GM23248 (cell line): ENCODE data around the gene PRSS2. TPM values are rescaled to one million over a fixed set of nuclear protein-coding genes. Genes with fewer than 3 reads are reported as not detected.
"Not testable (repeated sequence)": the region's sequence is repeated elsewhere in the genome, so short reads cannot be mapped to it uniquely, and the experiment has no call there.

Experiments
- DNase-seq: peaks from one replicate; pipeline ENCODE4 v3.0.0-alpha.2; 2015
- H2AFZ ChIP-seq: fragments of 200-600 bp; sonication (generic); 2 replicates; pipeline ENCODE4 v1.6.1; 2016; ENCODE audit warnings: antibody characterized with exemption
- H3F3A ChIP-seq: fragments of 200-600 bp; sonication (generic); 2 replicates; pipeline ENCODE4 v1.6.1; 2016; ENCODE audit warnings: mild to moderate bottlenecking, antibody characterized with exemption, mixed run types; ENCODE audit not compliant: insufficient read depth
- H3K27ac ChIP-seq: fragments of 200-600 bp; sonication (generic); 2 replicates; pipeline ENCODE4 v1.5.1; 2016; ENCODE audit warnings: mild to moderate bottlenecking
- H3K27me3 ChIP-seq: fragments of 200-600 bp; sonication (generic); replicated peaks from 2 replicates; pipeline ENCODE4 v1.6.1; 2016; ENCODE audit warnings: mild to moderate bottlenecking; ENCODE audit not compliant: insufficient read depth
- H3K36me3 ChIP-seq: fragments of 200-600 bp; sonication (generic); 2 replicates; pipeline ENCODE4 v1.6.1; 2016; ENCODE audit warnings: low read depth, mild to moderate bottlenecking
- H3K4me1 ChIP-seq: fragments of 200-600 bp; sonication (generic); 2 replicates; pipeline ENCODE4 v1.6.1; 2016; ENCODE audit warnings: mild to moderate bottlenecking; ENCODE audit not compliant: insufficient read depth
- H3K4me2 ChIP-seq: fragments of 200-600 bp; sonication (generic); one replicate; pipeline ENCODE4 v1.6.1; 2016; ENCODE audit warnings: mild to moderate bottlenecking; ENCODE audit not compliant: unreplicated experiment
- H3K4me3 ChIP-seq: fragments of 200-600 bp; sonication (generic); 2 replicates; pipeline ENCODE4 v1.5.1; 2016; ENCODE audit warnings: mild to moderate bottlenecking
- H3K79me2 ChIP-seq: fragments of 200-600 bp; sonication (generic); 2 replicates; pipeline ENCODE4 v1.6.1; 2016; ENCODE audit warnings: mild to moderate bottlenecking; ENCODE audit not compliant: insufficient read depth
- H3K9ac ChIP-seq: fragments of 200-600 bp; sonication (generic); 2 replicates; pipeline ENCODE4 v1.6.1; 2016; ENCODE audit warnings: mild to moderate bottlenecking
- H3K9me2 ChIP-seq: fragments of 200-600 bp; sonication (generic); 2 replicates; pipeline ENCODE4 v1.6.1; 2016; ENCODE audit warnings: mixed run types, mild to moderate bottlenecking, moderate library complexity; ENCODE audit not compliant: insufficient read depth
- H3K9me3 ChIP-seq: fragments of 200-600 bp; sonication (generic); one replicate; pipeline ENCODE4 v1.6.1; 2017; ENCODE audit warnings: low read depth
- H4K20me1 ChIP-seq: fragments of 200-600 bp; sonication (generic); 2 replicates; pipeline ENCODE4 v1.6.0; 2016; ENCODE audit not compliant: insufficient read depth
- EZH2 ChIP-seq: fragments of 200-600 bp; sonication (generic); IDR thresholded peaks from 2 replicates; pipeline ENCODE4 v1.6.1; 2018; ENCODE audit warnings: antibody characterized with exemption, mild to moderate bottlenecking; ENCODE audit not compliant: insufficient read depth, poor library complexity, severe bottlenecking
- EZH2phosphoT487 ChIP-seq: fragments of 200-600 bp; sonication (generic); IDR thresholded peaks from 2 replicates; pipeline ENCODE4 v1.6.1; 2018; ENCODE audit warnings: antibody characterized with exemption, moderate library complexity, mild to moderate bottlenecking, low read depth; ENCODE audit not compliant: insufficient read depth
- WGBS, 2 experiments: methylation state at CpG; one replicate each; pipeline ENCODE4 v1.1.6; 2015 to 2017; ENCODE audit warnings: low lambda C conversion rate in 2 of 2, low coverage in 1 of 2; ENCODE audit errors: missing lambda C conversion rate in 2 of 2; 5-methylcytosine and 5-hydroxymethylcytosine counted together
- in situ Hi-C: fragments of 300-500 bp; cut with MboI; formaldehyde crosslinking; loops from 2 replicates; pipeline ENCODE4 v1.15.0; 2020
- polyA plus RNA-seq: library from polyadenylated mRNA; unstranded; fragments of >200 nt; fragmentation: Nextera tagmentation; extraction: Ambion mirVana; gene quantifications from 2 replicates; pipeline ENCODE4 v1.2.1, GENCODE V29; 2016
- total RNA-seq: library from RNA; depleted of rRNA; stranded (reverse); fragments of >200 nt; shearing (Covaris generic); gene quantifications from 2 replicates; pipeline ENCODE4 v1.2.3, GENCODE V29; 2014

Gene PRSS2
- total and polyA plus RNA-seq, 2 experiments from 2014 or later: not detected

GRCh38 chr7:142773230-142773629, 2.5 kb downstream of the PRSS2 start:
- Histone ChIP-seq H3K9me2 (no peaks in the 10 kb centered on the region), H3K27me3 (peaks cover 14% of the 10 kb centered on the region), H3K9ac (no peak overlapping the region), H4K20me1 (no peaks in the 10 kb centered on the region), H3K9me3 (no peaks in the 10 kb centered on the region), H3K27ac (no peak overlapping the region), H3K4me2 (no peak overlapping the region), H3F3A (no peaks in the 10 kb centered on the region), H3K4me3 (no peak overlapping the region), H2AFZ (no peak overlapping the region), H3K36me3 (no peaks in the 10 kb centered on the region), H3K4me1 (peaks cover 15% of the 10 kb centered on the region; the same call in 1 of the 2 replicates), H3K79me2 (no peaks in the 10 kb centered on the region)
- in situ Hi-C loops: no loop called here
- 64 to 74% methylated on average over 12 of the region's 12 CpGs for WGBS, 2 experiments
- DNase-seq: no peak
- TF ChIP-seq EZH2phosphoT487 (no peak), EZH2 (no peak)

GRCh38 chr7:142773937-142774744, 3.4 kb downstream of the PRSS2 start:
- Histone ChIP-seq H3K9me2 (no peaks in the 10 kb centered on the region), H3F3A (no peaks in the 10 kb centered on the region), H3K9ac (no peak overlapping the region), H3K9me3 (no peaks in the 10 kb centered on the region), H3K79me2 (no peaks in the 10 kb centered on the region), H3K36me3 (no peaks in the 10 kb centered on the region), H3K27me3 (peaks cover 7% of the 10 kb centered on the region), H3K4me1 (peaks cover 15% of the 10 kb centered on the region; the same call in 1 of the 2 replicates), H4K20me1 (no peaks in the 10 kb centered on the region), H2AFZ (no peak overlapping the region), H3K4me3 (no peak overlapping the region), H3K4me2 (no peak overlapping the region), H3K27ac (no peak overlapping the region)
- 42% methylated on average over 4 of the region's 4 CpGs for WGBS, 2 experiments
- TF ChIP-seq EZH2: no peak
- TF ChIP-seq EZH2phosphoT487: no peak
- DNase-seq: no peak
- in situ Hi-C loops: no loop called here

- no peak overlapping the region for H3K4me3 ChIP-seq
- in situ Hi-C loops: no loop called here
- H4K20me1 ChIP-seq: no peaks in the 10 kb centered on the region
- no peak for TF ChIP-seq EZH2
- TF ChIP-seq EZH2phosphoT487: no peak
- 20 to 21% methylated on average over 8 of the region's 8 CpGs for WGBS, 2 experiments
- H3K9me3 ChIP-seq: no peaks in the 10 kb centered on the region
- H3K79me2 ChIP-seq: no peaks in the 10 kb centered on the region
- H3K36me3 ChIP-seq: no peaks in the 10 kb centered on the region
- H3F3A ChIP-seq: no peaks in the 10 kb centered on the region
- no peak overlapping the region for H3K27ac ChIP-seq
- no peak overlapping the region for H2AFZ ChIP-seq
- H3K9me2 ChIP-seq: no peaks in the 10 kb centered on the region
- H3K9ac ChIP-seq: no peak overlapping the region
- H3K4me2 ChIP-seq: no peak overlapping the region
- peak; percentile 37 for DNase-seq
- peaks cover 15% of the 10 kb centered on the region; the same call in 1 of the 2 replicates for H3K4me1 ChIP-seq
- H3K27me3 ChIP-seq: peaks cover 7% of the 10 kb centered on the region
Measured at GRCh38 chr7:142774826-142775225, 4.1 kb downstream of the PRSS2 start.

- DNase-seq, H4K20me1 ChIP-seq, H2AFZ ChIP-seq, H3K4me2 ChIP-seq, H3K9me2 ChIP-seq, H3K27ac ChIP-seq, H3K36me3 ChIP-seq, H3K79me2 ChIP-seq, H3K9me3 ChIP-seq, H3F3A ChIP-seq, H3K4me3 ChIP-seq, H3K27me3 ChIP-seq, in situ Hi-C loops, H3K9ac ChIP-seq: not testable (repeated sequence)
- peaks cover 15% of the 10 kb centered on the region; the same call in 1 of the 2 replicates for H3K4me1 ChIP-seq
- 73 to 76% methylated on average over 6 of the region's 6 CpGs for WGBS, 2 experiments
Measured at GRCh38 chr7:142775351-142776115, 4.8 kb downstream of the PRSS2 start.
